GM18526 (cell line): ENCODE measurements around the gene SEPTIN5.

ENCODE experiments used
- POLR2A ChIP-seq: IDR thresholded peaks from 3 replicates; pipeline ENCODE4 v1.6.1; 2011; ENCODE audit not compliant: insufficient read length; ENCODE audit errors: extremely low read depth

SEPTIN5 gene

GRCh38 chr22:19714312-19715187, at the start of gene SEPTIN5:
SEPTIN5 (plus strand) TSS chr22:19714503; CDS start chr22:19714589, 86 bp downstream.
- no peak for TF ChIP-seq POLR2A

GRCh38 chr22:19664951-19665783, 49.1 kb upstream of the SEPTIN5 start:
- no peak for TF ChIP-seq POLR2A

- no peak for TF ChIP-seq POLR2A
Observed at GRCh38 chr22:19665784-19666672, 48.3 kb upstream of the SEPTIN5 start.

- TF ChIP-seq POLR2A, result no peak
Observed at GRCh38 chr22:19666673-19667593, 47.4 kb upstream of the SEPTIN5 start.

GRCh38 chr22:19667872-19668740, 46.2 kb upstream of the SEPTIN5 start:
- TF ChIP-seq POLR2A, result no peak

- no peak for TF ChIP-seq POLR2A
Observed at GRCh38 chr22:19668748-19669147, 45.6 kb upstream of the SEPTIN5 start.

GRCh38 chr22:19669570-19669969, 44.7 kb upstream of the SEPTIN5 start:
- TF ChIP-seq POLR2A, result no peak

- TF ChIP-seq POLR2A, result no peak
Observed at GRCh38 chr22:19671316-19671715, 43.0 kb upstream of the SEPTIN5 start.

- TF ChIP-seq POLR2A, result no peak
Observed at GRCh38 chr22:19672054-19672776, 42.1 kb upstream of the SEPTIN5 start.

- TF ChIP-seq POLR2A, result no peak
Observed at GRCh38 chr22:19673660-19674059, 40.6 kb upstream of the SEPTIN5 start.

- no peak for TF ChIP-seq POLR2A
Observed at GRCh38 chr22:19674129-19674928, 40.0 kb upstream of the SEPTIN5 start.

- TF ChIP-seq POLR2A, result no peak
Observed at GRCh38 chr22:19674929-19675253, 39.4 kb upstream of the SEPTIN5 start.
